Endothelial cell of umbilical vein (primary cell): Measurements from ENCODE around the gene WDTC1. TPM values are rescaled to one million over a fixed set of nuclear protein-coding genes. Genes with fewer than 3 reads are reported as not detected.

Experiments
- BruUV-seq: library from RNA; stranded (reverse); fragments of 400-500 nt; replicated peaks from 2 replicates; lab custom pipeline; 2021; lab: Mats Ljungman, UMichigan
- CTCF ChIA-PET: fragments of 300-600, 350-600 bp; sonication (Branson Sonifier 250); formaldehyde crosslinking; loops from one replicate; lab custom pipeline; 2021; ENCODE audit warnings: antibody characterized with exemption, inconsistent platforms; lab: Charles Lee
- POLR2A ChIA-PET: fragments of 300-600, 350-600 bp; sonication (Branson Sonifier 250); formaldehyde crosslinking; loops from one replicate; lab custom pipeline; 2021; ENCODE audit warnings: antibody characterized with exemption, inconsistent platforms; lab: Charles Lee
- DNase-seq: peaks from one replicate; pipeline ENCODE4 v3.0.0-alpha.2; 2011; ENCODE audit warnings: low read depth, low spot score
- FAIRE-seq: peaks from 2 replicates; lab custom pipeline; 2011; peaks lifted over from hg19 to GRCh38; lab: Jason Lieb, UNC
- H2AFZ ChIP-seq: 2 replicates; pipeline ENCODE4 v1.6.0; 2012; ENCODE audit warnings: low read depth, low read length, control low read depth, inconsistent platforms
- H3K27ac ChIP-seq: 2 replicates; pipeline ENCODE4 v1.5.1; 2011; ENCODE audit warnings: low read depth, mild to moderate bottlenecking, control low read depth, low read length, moderate library complexity; ENCODE audit not compliant: insufficient read depth
- H3K27me3 ChIP-seq, 2 experiments: 2 replicates each; pipeline versions ENCODE4 v1.6.0 to v1.6.1; 2011; ENCODE audit warnings: low read length in 2 of 2, mixed read lengths in 1 of 2; ENCODE audit not compliant: control insufficient read depth in 2 of 2, insufficient read depth in 2 of 2
- H3K36me3 ChIP-seq, 2 experiments: 2 replicates in 1 of 2; 3 replicates in 1 of 2; pipeline ENCODE4 v1.5.1; 2011; ENCODE audit warnings: low read length in 2 of 2, mild to moderate bottlenecking in 1 of 2, moderate library complexity in 1 of 2; ENCODE audit not compliant: control insufficient read depth in 2 of 2, insufficient read depth in 2 of 2; ENCODE audit errors: extremely low read depth in 1 of 2
- H3K4me1 ChIP-seq: 3 replicates; pipeline ENCODE4 v1.5.1; 2011; ENCODE audit warnings: mild to moderate bottlenecking, low read length; ENCODE audit not compliant: control insufficient read depth, insufficient read depth; ENCODE audit errors: extremely low read depth
- H3K4me2 ChIP-seq: 2 replicates; pipeline ENCODE4 v1.6.1; 2011; ENCODE audit warnings: low read length, control low read depth, mixed read lengths; ENCODE audit not compliant: insufficient read depth
- H3K4me3 ChIP-seq, 3 experiments: fragments of 200-600 bp in 1 of 3; sonication (generic), shearing (Covaris generic) in 1 of 3; replicated peaks in 1 of 3; 2 replicates each; pipeline ENCODE4 v1.5.1; 2011 to 2016; ENCODE audit warnings: control low read depth in 3 of 3, low read length in 3 of 3, mild to moderate bottlenecking in 2 of 3, inconsistent platforms in 1 of 3, low read depth in 1 of 3, moderate library complexity in 1 of 3; ENCODE audit not compliant: insufficient read depth in 1 of 3
- H3K79me2 ChIP-seq: 2 replicates; pipeline ENCODE4 v1.6.0; 2012; ENCODE audit warnings: low read length, inconsistent platforms; ENCODE audit not compliant: control insufficient read depth, insufficient read depth
- H3K9ac ChIP-seq: replicated peaks from 2 replicates; pipeline ENCODE3; 2011; ENCODE audit warnings: low read length, control low read depth; ENCODE audit not compliant: insufficient read depth; ENCODE audit errors: extremely low read depth
- H3K9me1 ChIP-seq: replicated peaks from 3 replicates; pipeline ENCODE4 v1.6.0; 2011; ENCODE audit warnings: mild to moderate bottlenecking, low read length; ENCODE audit not compliant: control insufficient read depth, insufficient read depth; ENCODE audit errors: extremely low read depth
- H3K9me3 ChIP-seq: replicated peaks from 2 replicates; pipeline ENCODE4 v1.5.1; 2012; ENCODE audit warnings: low read length, inconsistent platforms; ENCODE audit not compliant: control insufficient read depth, insufficient read depth
- H4K20me1 ChIP-seq: replicated peaks from 2 replicates; pipeline ENCODE3; 2011; ENCODE audit warnings: mild to moderate bottlenecking, low read length; ENCODE audit not compliant: control insufficient read depth, insufficient read depth; ENCODE audit errors: extremely low read depth
- CTCF ChIP-seq, 2 donors: IDR thresholded peaks; 1 replicate in 1 of 2; 2 replicates in 1 of 2; pipeline ENCODE4 v1.5.1; 2011; ENCODE audit warnings: low read length in 2 of 2, mild to moderate bottlenecking in 2 of 2, moderate library complexity in 2 of 2, control low read depth in 1 of 2, inconsistent platforms in 1 of 2, low read depth in 1 of 2; ENCODE audit not compliant: insufficient read depth in 1 of 2; ENCODE audit errors: extremely low read depth in 1 of 2
- EZH2 ChIP-seq: IDR thresholded peaks from 2 replicates; pipeline ENCODE4 v1.6.1; 2012; ENCODE audit warnings: borderline replicate concordance, low read depth, mild to moderate bottlenecking, moderate library complexity, low read length, inconsistent platforms; ENCODE audit not compliant: severe bottlenecking
- FOS ChIP-seq: IDR thresholded peaks from 2 replicates; pipeline ENCODE4 v1.6.1; 2011; ENCODE audit warnings: mild to moderate bottlenecking, low read length, moderate library complexity, borderline replicate concordance; ENCODE audit not compliant: insufficient read depth
- GATA2 ChIP-seq: IDR thresholded peaks from 2 replicates; pipeline ENCODE4 v1.7.0; 2011; ENCODE audit warnings: low read depth, mild to moderate bottlenecking, moderate library complexity, mixed read lengths, low read length; ENCODE audit not compliant: insufficient read length, insufficient read depth
- JUN ChIP-seq: IDR thresholded peaks from 2 replicates; pipeline ENCODE4 v1.6.1; 2011; ENCODE audit warnings: borderline replicate concordance, low read depth; ENCODE audit not compliant: insufficient read length, insufficient read depth
- MAX ChIP-seq: IDR thresholded peaks from 2 replicates; pipeline ENCODE4 v1.6.1; 2011; ENCODE audit not compliant: insufficient read depth, insufficient read length
- MYC ChIP-seq: IDR thresholded peaks from one replicate; pipeline ENCODE4 v1.6.1; 2011; ENCODE audit warnings: mild to moderate bottlenecking, low read depth, low read length
- POLR2A ChIP-seq: IDR thresholded peaks from 2 replicates; pipeline ENCODE4 v1.6.1; 2012; ENCODE audit warnings: low read depth, mild to moderate bottlenecking, control low read depth, low read length
- POLR2AphosphoS5 ChIP-seq: IDR thresholded peaks from 2 replicates; pipeline ENCODE4 v1.6.1; 2012; ENCODE audit warnings: low read depth, mild to moderate bottlenecking, control low read depth, low read length, moderate library complexity; ENCODE audit not compliant: insufficient read depth
- dilution Hi-C: fragments of 300-500 bp; cut with MboI; formaldehyde crosslinking; loops from one replicate; pipeline ENCODE4 v1.15.0; 2019; ENCODE audit warnings: low sequenced_read_pairs; ENCODE audit not compliant: extremely low pct_ligation_motif_present
- intact Hi-C: fragments of 100-400 bp; cut with micrococcal nuclease; formaldehyde crosslinking; loops from one replicate; pipeline ENCODE4 v1.10.0; 2022
- polyA plus RNA-seq, 4 experiments: library from polyadenylated mRNA; depleted of rRNA in 3 of 4; stranded (reverse) in 3 of 4; unstranded in 1 of 4; fragments of >200 nt; gene quantifications; 2 replicates each; pipeline versions ENCODE4 v1.2.1 to v1.2.3, GENCODE V29; 2011 to 2012; ENCODE audit warnings: missing spikeins in 1 of 4
- total RNA-seq: library from RNA; stranded (reverse); gene quantifications from 2 replicates; pipeline ENCODE4 v1.2.3, GENCODE V29; 2021

Gene WDTC1
- total and polyA plus RNA-seq, 2 donors (not counting 3 experiments of a cell fraction or from before 2014, with no cell fraction given), result 15.4 to 27.6 TPM

DNA sequence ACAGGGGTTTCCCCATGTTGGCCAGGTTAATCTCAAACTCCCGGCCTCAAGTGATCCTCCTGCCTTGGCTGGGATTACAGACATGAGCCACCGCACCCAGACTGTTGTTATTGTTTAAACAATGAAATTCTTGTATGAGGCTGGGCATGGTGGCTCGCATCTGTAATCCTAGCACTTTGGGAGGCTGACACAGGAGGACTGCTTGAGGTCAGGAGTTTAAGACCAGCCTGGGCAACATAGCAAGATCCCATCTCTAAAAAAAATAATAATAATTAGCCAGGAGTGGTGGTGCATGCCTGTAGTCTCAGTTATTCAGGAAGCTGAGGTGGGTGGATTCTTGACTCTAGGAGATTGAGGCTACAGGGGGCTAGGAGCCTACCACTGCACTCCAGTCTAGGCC, 6.7 kb upstream of the WDTC1 start:
- intact Hi-C loops (no loop called here), dilution Hi-C loops (loop anchor here (25.0 kb wide), 1 partner anchor 190 kb away; no protein-coding TSS in a partner anchor)
- no peaks in the 10 kb centered on the region for H4K20me1 ChIP-seq
- H2AFZ ChIP-seq, result no peak overlapping the region
- no peaks in the 10 kb centered on the region for H3K36me3 ChIP-seq
- BruUV-seq, result no TSS peak
- no peaks in the 10 kb centered on the region for H3K9me1 ChIP-seq
- ChIA-PET POLR2A (no interaction called here), CTCF (interaction anchor here (1.3 to 3.0 kb wide), 2 partner anchors 19 to 30 kb away, joined by 3 to 10 read pairs; no protein-coding TSS in a partner anchor)
- no peaks in the 10 kb centered on the region for H3K9me3 ChIP-seq
- H3K27ac ChIP-seq, result no peak overlapping the region
- no peak overlapping the region for H3K4me2 ChIP-seq
- no peak for FAIRE-seq
- TF ChIP-seq JUN, result no peak
- H3K79me2 ChIP-seq, result no peaks in the 10 kb centered on the region
- H3K4me3 ChIP-seq, result no peak overlapping the region
- DNase-seq, result no peak
- H3K9ac ChIP-seq, result no peak overlapping the region
- H3K27me3 ChIP-seq, result peaks cover 0 to 2% of the 10 kb centered on the region in 2 experiments
- H3K4me1 ChIP-seq, result no peaks in the 10 kb centered on the region

DNA sequence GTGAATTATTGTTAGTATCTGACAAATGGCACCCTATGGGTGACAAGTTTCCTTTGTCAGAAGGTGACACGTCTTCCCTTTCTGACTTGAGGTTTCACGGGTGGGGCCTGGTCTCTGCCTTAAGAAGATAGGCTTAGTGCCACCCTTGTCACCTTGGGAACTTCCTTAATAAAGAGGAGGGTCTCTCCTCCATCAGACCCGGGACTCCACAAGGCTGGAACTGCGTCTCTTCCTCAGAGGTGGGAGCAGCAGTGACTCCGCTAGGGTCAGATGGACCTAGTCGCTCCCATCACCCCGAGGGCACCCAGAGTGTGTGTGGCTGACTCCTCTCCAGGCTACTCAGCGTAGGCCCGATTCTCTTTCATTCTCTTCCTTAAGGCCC, 774 bp upstream of the WDTC1 start:
- Histone ChIP-seq H3K9me1 (no peaks in the 10 kb centered on the region), H3K27me3 (no peaks in the 10 kb centered on the region), H3K79me2 (peaks cover 4% of the 10 kb centered on the region), H2AFZ (peak overlapping the region; percentile 92), H3K4me1 (peaks cover 12% of the 10 kb centered on the region), H3K36me3 (no peaks in the 10 kb centered on the region), H3K9me3 (no peaks in the 10 kb centered on the region), H3K4me2 (peak overlapping the region; percentile 74), H4K20me1 (no peaks in the 10 kb centered on the region), H3K4me3 (peak overlapping the region; percentile 35 to 41 (median 37)), H3K27ac (no peak overlapping the region), H3K9ac (no peak overlapping the region)
- POLR2A ChIA-PET, result interaction anchor here (0.6 to 1.5 kb wide), 2 partner anchors 121 to 327 kb away, joined by 4 read pairs; no protein-coding TSS in a partner anchor
- intact Hi-C loops (loop anchor here (1.0 to 5.0 kb wide), 2 partner anchors 121 to 236 kb away; no protein-coding TSS in a partner anchor), dilution Hi-C loops (loop anchor here (25.0 kb wide), 1 partner anchor 196 kb away; no protein-coding TSS in a partner anchor)
- DNase-seq (no peak), FAIRE-seq (no peak)
- CTCF ChIA-PET, result interaction anchor here (1.0 to 2.4 kb wide), 3 partner anchors 8 to 63 kb away, joined by 3 to 6 read pairs (median 3); no protein-coding TSS in a partner anchor
- TF ChIP-seq POLR2AphosphoS5 (no peak), POLR2A (no peak), FOS (no peak), MAX (no peak), GATA2 (no peak), CTCF (IDR thresholded peaks at IDR 0.05; ENCODE audit: extremely low read depth in 1 of 2, insufficient read depth in 1 of 2, low read depth in 1 of 2, low read length in 2 of 2) (no peak), MYC (no peak), JUN (no peak), EZH2 (no peak)
- BruUV-seq, result no TSS peak
